Stimulated activated effector memory CD8-positive, alpha-beta T cell treated with anti-CD3 and anti-CD28 coated beads, Interleukin-12 subunit alpha, Interleukin-12 subunit beta, amount 100 ng/mL, for 72 hours (primary cell): ENCODE measurements around the gene STARD13.
"Not testable (repeated sequence)": the region's sequence is repeated elsewhere in the genome, so short reads cannot be mapped to it uniquely, and the experiment has no call there.

Experiments
- ATAC-seq: fragments of 150-1000 bp; cut with Tn5 transposase; 2 replicates; pipeline ENCODE4 v1.10.0; 2021
- DNase-seq, 2 donors: peaks; one replicate each; pipeline ENCODE4 v3.0.0; 2021 to 2022; ENCODE audit warnings: low spot score in 2 of 2
- H3K27ac Mint-ChIP-seq: one replicate; pipeline ENCODE4 v1.8.0; 2022; ENCODE audit warnings: mild to moderate bottlenecking, mixed read lengths
- H3K36me3 Mint-ChIP-seq: one replicate; pipeline ENCODE4 v1.8.0; 2022; ENCODE audit warnings: mild to moderate bottlenecking, mixed read lengths
- H3K4me1 Mint-ChIP-seq: one replicate; pipeline ENCODE4 v1.8.0; 2022; ENCODE audit warnings: mixed read lengths
- H3K4me3 Mint-ChIP-seq: one replicate; pipeline ENCODE4 v1.8.0; 2022; ENCODE audit warnings: mild to moderate bottlenecking, mixed read lengths
- H3K9me3 Mint-ChIP-seq: one replicate; pipeline ENCODE4 v1.8.0; 2022; ENCODE audit warnings: mixed read lengths

The STARD13 gene

DNA sequence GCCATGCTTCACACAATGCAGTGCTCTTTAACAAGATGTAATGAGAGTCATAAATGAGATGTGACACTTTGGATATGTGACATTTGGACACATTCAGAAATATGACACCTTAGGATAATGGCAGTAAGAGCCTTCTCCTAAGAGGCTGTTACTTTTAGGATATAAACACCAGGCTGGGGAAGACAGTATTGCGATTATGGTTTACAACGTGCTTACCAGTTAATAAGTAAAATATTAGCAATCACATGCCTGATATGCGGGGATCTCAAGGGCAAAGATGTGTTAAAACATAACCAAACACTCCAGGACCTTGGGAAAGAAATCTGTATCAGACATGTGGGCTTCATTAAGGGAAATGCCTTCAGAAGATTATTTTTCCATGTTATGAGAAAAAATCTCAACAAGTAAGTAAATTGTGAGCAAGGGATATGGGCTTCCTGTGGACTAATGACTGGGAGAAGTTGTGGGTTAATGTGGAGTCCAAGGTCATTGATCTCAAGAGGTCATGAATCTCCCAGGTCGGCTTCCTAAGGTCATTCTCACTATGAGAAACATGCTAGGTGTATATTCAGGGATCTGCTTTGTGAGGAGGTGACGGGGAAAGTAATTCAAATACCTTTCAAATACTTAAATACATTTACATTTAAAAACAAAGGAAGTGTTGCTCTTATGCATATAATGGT, 105.3 kb downstream of the STARD13 start:
- ATAC-seq, result no peak
- DNase-seq, result no peak
- Mint-ChIP-seq H3K4me3 (no peak overlapping the region), H3K9me3 (no peaks in the 10 kb centered on the region), H3K27ac (no peak overlapping the region), H3K36me3 (no peaks in the 10 kb centered on the region), H3K4me1 (no peaks in the 10 kb centered on the region)

GRCh38 chr13:33179463-33179862, 106.1 kb downstream of the STARD13 start:
- ATAC-seq (no peak), DNase-seq (no peak)
- no peaks in the 10 kb centered on the region for H3K36me3 Mint-ChIP-seq
- H3K4me3 Mint-ChIP-seq, result no peak overlapping the region
- no peaks in the 10 kb centered on the region for H3K9me3 Mint-ChIP-seq
- H3K4me1 Mint-ChIP-seq, result no peaks in the 10 kb centered on the region
- H3K27ac Mint-ChIP-seq, result no peak overlapping the region

DNA sequence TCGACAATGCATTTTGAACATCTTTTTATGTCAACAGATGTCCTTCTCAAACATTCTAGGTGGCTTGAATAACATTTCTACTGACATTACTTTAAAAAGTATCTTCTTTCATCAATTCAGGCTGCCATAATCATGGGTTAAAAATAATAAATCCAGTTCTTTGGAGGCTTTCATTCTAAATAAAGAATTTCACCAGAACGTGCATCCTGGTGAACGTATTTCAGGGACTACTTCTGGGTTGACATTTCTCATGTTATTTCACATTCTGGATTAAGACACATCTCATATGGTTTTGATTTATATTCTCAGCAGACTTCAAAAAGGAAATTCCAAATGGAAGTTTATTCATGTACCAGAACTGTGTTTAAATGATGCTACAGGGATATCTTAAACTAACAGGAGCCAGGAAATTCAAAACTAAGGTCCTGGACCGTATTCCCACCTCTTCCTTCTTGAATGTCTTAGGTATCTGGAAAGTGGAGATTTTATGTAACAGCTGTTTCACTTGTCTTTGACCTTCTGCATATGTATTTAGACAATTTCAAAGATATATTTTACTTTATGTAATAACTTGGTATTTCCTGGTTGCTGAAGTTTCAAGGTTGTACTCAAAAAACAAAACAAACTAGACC, 107.2 kb downstream of the STARD13 start:
- H3K4me3 Mint-ChIP-seq, result no peak overlapping the region
- H3K36me3 Mint-ChIP-seq, result no peaks in the 10 kb centered on the region
- H3K9me3 Mint-ChIP-seq, result no peaks in the 10 kb centered on the region
- no peak overlapping the region for H3K27ac Mint-ChIP-seq
- H3K4me1 Mint-ChIP-seq, result no peaks in the 10 kb centered on the region
- no peak for ATAC-seq
- no peak for DNase-seq

- not testable (repeated sequence) for H3K36me3 Mint-ChIP-seq, H3K4me1 Mint-ChIP-seq, H3K9me3 Mint-ChIP-seq, ATAC-seq, H3K27ac Mint-ChIP-seq, DNase-seq, H3K4me3 Mint-ChIP-seq
Measured at GRCh38 chr13:33177340-33178208, 108.0 kb downstream of the STARD13 start.

GRCh38 chr13:33176526-33176925, 109.0 kb downstream of the STARD13 start:
- Mint-ChIP-seq H3K4me3 (no peak overlapping the region), H3K36me3 (no peaks in the 10 kb centered on the region), H3K9me3 (no peaks in the 10 kb centered on the region), H3K27ac (no peak overlapping the region), H3K4me1 (no peaks in the 10 kb centered on the region)
- ATAC-seq (no peak), DNase-seq (no peak)

DNA sequence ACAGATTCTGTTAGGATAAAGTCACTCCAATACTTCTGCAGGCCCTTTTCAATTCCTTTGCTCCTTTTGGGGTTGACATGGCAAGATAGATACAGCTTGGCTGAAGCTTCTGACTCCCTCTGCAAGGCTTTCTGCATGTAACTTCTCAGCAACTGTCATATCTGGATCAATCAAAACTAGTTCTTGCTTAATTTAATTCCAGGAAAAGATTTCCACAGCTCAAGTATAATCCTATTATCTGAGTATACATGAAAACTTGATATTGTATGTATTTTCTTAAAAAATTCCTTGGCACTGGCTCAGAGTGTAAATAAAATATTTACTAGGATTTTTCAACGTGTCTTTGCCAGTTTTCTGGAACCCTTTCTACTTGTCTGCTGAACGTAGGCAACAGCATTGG, 109.6 kb downstream of the STARD13 start:
- DNase-seq (no peak), ATAC-seq (no peak)
- Mint-ChIP-seq H3K9me3 (no peaks in the 10 kb centered on the region), H3K36me3 (no peaks in the 10 kb centered on the region), H3K4me1 (no peaks in the 10 kb centered on the region), H3K4me3 (no peak overlapping the region), H3K27ac (no peak overlapping the region)

DNA sequence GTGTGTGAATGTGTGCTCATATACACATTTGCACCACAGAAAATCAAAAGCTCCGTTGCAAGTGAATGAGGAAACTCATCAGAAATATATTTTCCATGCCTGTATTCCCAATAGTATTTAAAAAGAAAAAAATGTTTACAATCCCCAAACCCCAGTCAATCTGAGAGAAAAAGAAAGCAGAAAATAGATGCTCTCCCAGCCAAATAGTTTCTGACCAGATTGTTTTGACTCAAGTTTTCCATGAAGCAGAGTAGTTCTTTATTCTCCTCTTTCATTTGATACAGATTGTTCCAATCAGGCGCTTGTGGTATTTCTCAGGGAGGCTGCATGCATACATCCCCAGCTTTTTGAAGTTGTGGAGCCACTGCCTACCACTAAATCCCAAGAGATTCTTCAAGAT, 110.6 kb downstream of the STARD13 start:
- Mint-ChIP-seq H3K9me3 (no peaks in the 10 kb centered on the region), H3K4me1 (no peaks in the 10 kb centered on the region), H3K27ac (no peak overlapping the region), H3K36me3 (no peaks in the 10 kb centered on the region), H3K4me3 (no peak overlapping the region)
- ATAC-seq, result no peak
- no peak for DNase-seq

DNA sequence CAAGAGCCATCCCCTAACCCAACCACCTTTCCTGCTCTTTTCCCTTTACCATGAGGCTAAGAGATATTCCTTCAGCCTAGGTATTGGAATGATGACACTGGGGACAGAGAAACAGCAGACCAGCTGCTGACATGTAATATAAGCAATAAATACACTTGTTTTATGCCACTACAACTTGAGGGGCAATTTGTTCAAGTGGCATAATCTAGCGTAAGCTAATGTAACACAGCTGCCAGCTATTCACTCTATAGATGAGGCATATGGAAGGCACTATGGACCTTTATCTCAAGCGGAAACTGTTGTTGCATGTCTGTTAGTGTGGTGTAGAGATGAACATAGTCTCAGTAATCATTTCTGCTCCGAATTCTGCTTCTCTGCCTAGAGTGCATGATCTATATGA, 111.1 kb downstream of the STARD13 start:
- no peak for ATAC-seq
- Mint-ChIP-seq H3K4me1 (no peaks in the 10 kb centered on the region), H3K27ac (no peak overlapping the region), H3K36me3 (no peaks in the 10 kb centered on the region), H3K9me3 (no peaks in the 10 kb centered on the region), H3K4me3 (no peak overlapping the region)
- DNase-seq, result no peak

DNA sequence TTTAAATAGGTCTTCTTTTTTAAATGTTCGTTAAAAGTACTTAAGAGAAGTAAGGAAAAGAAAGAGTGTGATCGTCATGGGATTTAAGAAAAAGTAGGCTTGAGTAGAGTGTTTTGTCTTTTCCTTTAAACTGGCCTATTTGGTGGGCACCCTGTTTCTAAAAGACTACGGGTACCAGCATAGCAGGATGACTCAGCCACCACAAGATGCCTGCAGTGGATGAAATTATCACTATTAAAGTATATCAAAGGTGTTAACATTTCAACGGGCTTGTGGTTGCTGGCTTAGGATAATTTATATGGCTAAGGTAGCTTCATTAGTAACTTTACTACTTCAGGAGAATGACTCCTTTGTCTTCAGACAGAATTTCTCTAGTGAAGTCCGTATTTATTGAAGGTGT, 112.6 kb downstream of the STARD13 start:
- ATAC-seq (no peak), DNase-seq (no peak)
- no peaks in the 10 kb centered on the region for H3K9me3 Mint-ChIP-seq
- no peak overlapping the region for H3K27ac Mint-ChIP-seq
- no peak overlapping the region for H3K4me3 Mint-ChIP-seq
- H3K36me3 Mint-ChIP-seq, result no peaks in the 10 kb centered on the region
- H3K4me1 Mint-ChIP-seq, result no peaks in the 10 kb centered on the region

- Mint-ChIP-seq H3K36me3 (no peaks in the 10 kb centered on the region), H3K4me3 (no peak overlapping the region), H3K27ac (no peak overlapping the region), H3K9me3 (no peaks in the 10 kb centered on the region), H3K4me1 (no peaks in the 10 kb centered on the region)
- no peak for ATAC-seq
- no peak for DNase-seq
Measured at GRCh38 chr13:33172400-33172799, 113.2 kb downstream of the STARD13 start.

- ATAC-seq, result no peak
- Mint-ChIP-seq H3K4me1 (no peaks in the 10 kb centered on the region), H3K9me3 (no peaks in the 10 kb centered on the region), H3K36me3 (no peaks in the 10 kb centered on the region), H3K4me3 (no peak overlapping the region), H3K27ac (no peak overlapping the region)
- no peak for DNase-seq
Measured at GRCh38 chr13:33169273-33169980, 116.1 kb downstream of the STARD13 start.

- Mint-ChIP-seq H3K36me3 (no peaks in the 10 kb centered on the region), H3K9me3 (no peaks in the 10 kb centered on the region), H3K27ac (no peak overlapping the region), H3K4me1 (no peaks in the 10 kb centered on the region), H3K4me3 (no peak overlapping the region)
- no peak for DNase-seq
- no peak for ATAC-seq
Measured at GRCh38 chr13:33168321-33168960, 117.1 kb downstream of the STARD13 start.

DNA sequence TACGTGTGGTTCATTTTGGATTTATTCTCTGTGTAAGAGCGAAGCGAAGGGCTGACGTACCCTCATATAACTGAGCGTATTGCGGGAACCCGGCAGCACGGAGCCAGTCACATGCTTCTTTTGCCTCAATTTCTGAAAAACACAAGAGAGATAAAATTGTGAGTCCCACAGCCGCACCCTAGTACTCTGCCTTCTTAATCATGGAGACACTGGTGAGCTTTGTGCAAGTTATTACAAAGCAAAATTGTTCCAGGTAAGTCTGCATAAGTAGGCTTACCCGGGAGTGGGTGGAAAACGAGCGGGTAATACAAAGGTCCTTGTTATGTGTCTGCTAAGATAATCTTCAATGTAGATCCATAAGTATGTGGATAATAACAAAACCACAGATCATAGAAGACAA, 118.1 kb downstream of the STARD13 start:
- Mint-ChIP-seq H3K27ac (no peak overlapping the region), H3K9me3 (peaks cover 3% of the 10 kb centered on the region), H3K36me3 (no peaks in the 10 kb centered on the region), H3K4me1 (no peaks in the 10 kb centered on the region), H3K4me3 (no peak overlapping the region)
- DNase-seq (no peak), ATAC-seq (no peak)

- DNase-seq, result no peak
- no peak for ATAC-seq
- Mint-ChIP-seq H3K27ac (no peak overlapping the region), H3K4me3 (no peak overlapping the region), H3K9me3 (peaks cover 6% of the 10 kb centered on the region), H3K36me3 (no peaks in the 10 kb centered on the region), H3K4me1 (no peaks in the 10 kb centered on the region)
Measured at GRCh38 chr13:33165787-33166186, 119.8 kb downstream of the STARD13 start.

GRCh38 chr13:33164331-33164730, 121.2 kb downstream of the STARD13 start:
- H3K4me1 Mint-ChIP-seq, result no peaks in the 10 kb centered on the region
- H3K27ac Mint-ChIP-seq, result no peak overlapping the region
- DNase-seq (no peak), ATAC-seq (no peak)
- H3K9me3 Mint-ChIP-seq, result peaks cover 6% of the 10 kb centered on the region
- H3K4me3 Mint-ChIP-seq, result no peak overlapping the region
- no peaks in the 10 kb centered on the region for H3K36me3 Mint-ChIP-seq
